ENCODE data around the gene ZNF490.

The ZNF490 gene

DNA sequence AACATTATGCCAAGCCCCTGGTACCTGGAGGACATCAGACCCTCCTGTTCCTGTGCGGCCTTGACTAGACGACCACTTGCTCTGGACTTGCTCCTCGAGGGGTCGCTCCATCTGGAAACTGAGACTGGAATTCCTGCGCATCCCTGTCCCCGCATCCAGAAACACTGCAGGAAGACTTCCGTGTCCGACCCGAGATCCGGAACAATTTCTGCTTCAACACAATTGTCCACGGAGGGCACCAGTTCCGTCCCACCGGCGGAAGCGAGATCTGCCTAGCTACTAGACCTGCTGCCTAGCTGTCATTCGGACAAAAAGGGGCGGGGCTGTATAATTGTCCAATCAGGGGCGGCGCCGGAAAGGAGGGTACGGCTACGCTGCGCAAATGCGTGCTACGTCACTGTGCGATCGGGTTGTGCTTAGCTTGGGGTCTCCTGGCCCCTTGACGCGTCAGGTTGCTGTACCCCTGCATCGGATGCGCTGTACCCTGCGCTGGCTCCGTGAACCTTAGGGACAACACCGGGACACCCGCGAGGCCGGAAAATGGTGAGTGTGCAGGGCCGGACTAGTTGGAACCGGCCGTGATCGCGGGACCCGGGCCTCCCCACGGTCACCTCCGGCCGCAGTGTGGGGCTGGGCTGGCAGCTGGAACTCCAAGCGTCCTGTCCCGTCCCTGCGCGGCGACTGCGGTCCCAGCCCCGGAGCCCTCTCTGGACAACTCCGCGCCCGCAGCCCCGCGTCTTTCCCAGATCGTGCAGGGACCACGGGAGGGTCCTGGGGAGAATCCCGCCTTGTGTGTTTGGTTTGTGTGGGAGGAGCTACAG is at the start of gene ZNF490, which contains the start of gene ZNF791:
Gene ZNF490 (minus strand): TSS at position 274 of the 821 bp plus-strand sequence. CDS start 133 bp downstream, at position 141.
Gene ZNF791 (plus strand): TSS at position 381 of the 821 bp plus-strand sequence. CDS start 160 bp downstream, at position 541.
- no peak for TF ChIP-seq CTCF (IDR thresholded peaks at IDR 0.05; ENCODE audit: borderline replicate concordance, insufficient read depth, low read depth, low read length)
- peak within 1 kb of the TSS; percentile 86 for H3K4me3 ChIP-seq (ENCODE audit: low read depth, low read length)

DNA sequence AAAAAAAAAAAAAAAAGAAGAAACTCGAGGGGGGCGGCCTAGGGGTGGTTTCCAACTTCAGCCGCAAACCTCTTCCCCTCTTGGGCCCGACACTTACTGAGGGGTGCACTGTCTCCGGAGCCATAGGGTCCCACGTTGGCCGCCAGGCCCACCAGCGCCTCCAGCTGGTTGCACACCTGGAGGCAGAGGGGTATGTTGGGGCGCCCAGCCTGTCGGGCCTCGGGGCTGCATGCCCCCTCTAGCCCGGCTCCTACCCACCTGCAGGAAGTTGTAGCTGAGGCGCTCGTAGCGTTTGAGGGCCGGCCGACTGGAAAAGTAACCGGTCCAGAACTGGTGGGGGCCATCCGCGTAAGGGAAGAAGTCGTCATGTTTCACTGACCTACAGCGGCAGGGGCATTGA is 47.4 kb upstream of the ZNF490 start:
- no peak for TF ChIP-seq CTCF (IDR thresholded peaks at IDR 0.05; ENCODE audit: borderline replicate concordance, insufficient read depth, low read depth, low read length)
- no peak overlapping the region for H3K4me3 ChIP-seq (ENCODE audit: low read depth, low read length)

DNA sequence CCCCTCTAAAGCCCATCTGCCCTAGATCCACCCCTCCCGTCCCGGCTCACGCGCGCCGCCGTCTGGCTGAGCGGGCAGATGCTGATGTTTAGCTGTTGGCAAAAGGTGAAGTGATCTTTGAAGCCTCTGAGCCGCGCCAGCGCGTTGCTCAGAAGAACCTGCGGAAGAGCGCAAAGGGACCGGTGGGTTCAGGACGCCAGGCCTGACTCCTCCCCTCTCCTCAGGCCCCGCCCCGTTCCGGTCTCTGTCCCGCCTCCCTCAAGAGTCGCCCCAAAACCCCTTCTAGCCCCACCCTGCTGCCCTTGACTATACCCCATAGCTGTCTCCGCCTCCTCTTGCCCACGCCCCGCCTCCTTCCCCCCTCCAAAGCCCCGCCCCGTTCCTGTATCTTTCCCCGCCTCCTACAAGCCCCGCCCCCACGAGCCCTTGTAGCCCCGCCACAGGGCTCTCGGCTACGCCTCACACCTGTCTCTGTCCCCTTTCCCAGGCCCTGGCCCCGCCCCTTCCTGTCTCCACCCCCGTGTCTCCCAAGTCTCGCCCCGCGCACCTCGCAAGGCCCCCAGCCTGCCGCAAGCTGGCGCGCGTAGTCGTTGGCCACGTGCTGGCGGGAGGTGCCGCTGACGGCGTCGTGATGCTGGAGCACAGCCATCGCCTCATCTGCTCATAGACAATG is 46.4 kb upstream of the ZNF490 start:
- TF ChIP-seq CTCF (IDR thresholded peaks at IDR 0.05; ENCODE audit: borderline replicate concordance, insufficient read depth, low read depth, low read length): no peak

GRCh38 chr19:12655546-12655945 is 44.9 kb upstream of the ZNF490 start:
- no peak for TF ChIP-seq CTCF (IDR thresholded peaks at IDR 0.05; ENCODE audit: borderline replicate concordance, insufficient read depth, low read depth, low read length)

More for the DNA sequence above, 46.4 kb upstream of the ZNF490 start:
- H3K4me3 ChIP-seq (ENCODE audit: low read depth, low read length): no peak overlapping the region

DNA sequence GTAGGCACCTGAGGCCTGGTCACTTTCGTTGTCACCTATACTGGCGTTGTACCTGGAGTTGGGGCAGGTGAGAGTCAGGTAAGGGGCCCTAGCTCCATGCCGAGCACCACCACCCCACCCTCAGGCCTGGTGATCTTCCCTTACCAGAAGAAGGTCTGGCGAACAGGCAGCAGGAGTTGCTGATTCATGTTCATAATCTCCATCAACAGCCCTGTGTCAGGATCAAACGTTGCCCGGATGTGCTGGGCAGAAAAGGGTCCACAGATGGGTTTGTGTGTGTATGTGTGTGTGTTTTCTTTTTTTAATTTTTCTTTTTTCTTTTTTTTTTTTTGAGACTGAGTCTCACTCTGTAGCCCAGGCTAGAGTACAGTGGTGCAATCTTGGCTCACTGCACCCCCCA is 41.6 kb upstream of the ZNF490 start:
- no peak for TF ChIP-seq CTCF (IDR thresholded peaks at IDR 0.05; ENCODE audit: borderline replicate concordance, insufficient read depth, low read depth, low read length)
- no peak overlapping the region for H3K4me3 ChIP-seq (ENCODE audit: low read depth, low read length)

More at GRCh38 chr19:12655546-12655945, 44.9 kb upstream of the ZNF490 start:
- H3K4me3 ChIP-seq (ENCODE audit: low read depth, low read length): no peak overlapping the region

DNA sequence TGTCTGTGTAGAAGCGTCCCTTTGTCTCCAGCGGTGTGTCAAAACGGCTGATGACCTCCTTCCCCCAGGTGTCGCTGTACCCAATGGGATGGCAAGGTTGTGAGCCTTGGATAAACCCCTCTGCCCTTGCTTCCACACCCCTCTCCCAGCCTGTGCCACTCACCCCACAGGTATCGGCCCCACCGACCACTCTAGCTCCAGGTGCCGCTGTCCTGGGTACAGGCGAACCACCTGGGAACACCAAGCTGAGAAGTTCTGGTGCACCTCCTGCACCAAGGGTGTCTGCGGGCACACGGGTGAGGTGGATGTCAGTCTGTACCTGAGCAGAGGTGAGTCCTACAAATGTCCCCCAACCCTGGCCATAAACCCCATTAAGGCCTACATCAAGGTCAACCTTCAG is 39.3 kb upstream of the ZNF490 start:
- H3K4me3 ChIP-seq (ENCODE audit: low read depth, low read length): no peak overlapping the region
- no peak for TF ChIP-seq CTCF (IDR thresholded peaks at IDR 0.05; ENCODE audit: borderline replicate concordance, insufficient read depth, low read depth, low read length)
